Ascending aorta (tissue), 2 donors: ENCODE results near the gene HCRTR2. TPM values are rescaled to one million over a fixed set of nuclear protein-coding genes. Genes with fewer than 3 reads are reported as not detected.

ENCODE experiments used
- DNase-seq, 2 donors: peaks; one replicate each; pipeline ENCODE4 v3.0.0-alpha.2; 2019; ENCODE audit warnings: low spot score in 2 of 2
- H3K27ac ChIP-seq, 2 donors: fragments of 200-600 bp; sonication (generic); one replicate each; pipeline ENCODE4 v1.5.1; 2016 to 2017; ENCODE audit warnings: mild to moderate bottlenecking in 1 of 2
- H3K27me3 ChIP-seq: fragments of 200-600 bp; sonication (generic); one replicate; pipeline ENCODE4 v1.5.1; 2017
- H3K36me3 ChIP-seq, 2 donors: fragments of 200-600 bp; sonication (generic); one replicate each; pipeline ENCODE4 v1.5.1; 2016
- H3K4me1 ChIP-seq, 2 donors: fragments of 200-600 bp; sonication (generic); one replicate each; pipeline ENCODE4 v1.5.1; 2016 to 2017; ENCODE audit warnings: mild to moderate bottlenecking in 1 of 2
- H3K4me3 ChIP-seq, 2 donors: fragments of 200-600 bp; sonication (generic); one replicate each; pipeline ENCODE4 v1.5.1; 2016 to 2017; ENCODE audit warnings: mild to moderate bottlenecking in 1 of 2
- H3K9me3 ChIP-seq, 2 donors: fragments of 200-600 bp; sonication (generic); one replicate each; pipeline ENCODE4 v1.5.1; 2016
- CTCF ChIP-seq, 3 experiments: fragments of 200-600 bp in 2 of 3; fragments of 450-650 bp in 1 of 3; sonication (generic) in 2 of 3; IDR thresholded peaks; one replicate each; pipeline ENCODE4 v1.5.1; 2016 to 2019; ENCODE audit warnings: antibody characterized with exemption in 3 of 3, mild to moderate bottlenecking in 1 of 3, moderate library complexity in 1 of 3
- intact Hi-C: fragments of 100-400 bp; cut with DNase I; formaldehyde crosslinking; loops from one replicate; pipeline ENCODE4 v1.15.1; 2023
- total RNA-seq: library from RNA; depleted of rRNA; stranded (reverse); fragments of >200 nt; gene quantifications from one replicate; pipeline ENCODE4 v1.1.0, GENCODE V29; 2016

HCRTR2 gene
- total RNA-seq, 1 donor from 2014 or later, result not detected

- no peak for DNase-seq
- Histone ChIP-seq H3K4me1 (no peaks in the 10 kb centered on the region), H3K9me3 (no peaks in the 10 kb centered on the region), H3K36me3 (no peaks in the 10 kb centered on the region), H3K27ac (no peak overlapping the region), H3K4me3 (no peak overlapping the region), H3K27me3 (no peaks in the 10 kb centered on the region)
- no peak for TF ChIP-seq CTCF (IDR thresholded peaks at IDR 0.05)
- intact Hi-C loops, result no loop called here
Measured at GRCh38 chr6:55265409-55266114, 91.2 kb downstream of the HCRTR2 start.

GRCh38 chr6:55266896-55267295, 92.6 kb downstream of the HCRTR2 start:
- no peaks in the 10 kb centered on the region for H3K27me3 ChIP-seq
- H3K36me3 ChIP-seq, result no peaks in the 10 kb centered on the region
- H3K9me3 ChIP-seq, result no peaks in the 10 kb centered on the region
- H3K4me3 ChIP-seq, result no peak overlapping the region
- no peak for TF ChIP-seq CTCF (IDR thresholded peaks at IDR 0.05)
- no peak for DNase-seq
- H3K4me1 ChIP-seq, result no peaks in the 10 kb centered on the region
- intact Hi-C loops, result no loop called here
- H3K27ac ChIP-seq, result no peak overlapping the region

GRCh38 chr6:55276745-55277530, 102.6 kb downstream of the HCRTR2 start:
- no peaks in the 10 kb centered on the region for H3K27me3 ChIP-seq
- no peak overlapping the region for H3K27ac ChIP-seq
- no peak for DNase-seq
- H3K36me3 ChIP-seq, result no peaks in the 10 kb centered on the region
- H3K9me3 ChIP-seq, result no peaks in the 10 kb centered on the region
- no peak overlapping the region for H3K4me3 ChIP-seq
- no peaks in the 10 kb centered on the region for H3K4me1 ChIP-seq
- peak; percentile 3 to 38 (median 10) for TF ChIP-seq CTCF (IDR thresholded peaks at IDR 0.05)
- intact Hi-C loops, result loop anchor here (5.0 kb wide), 1 partner anchor 675 kb away; no protein-coding TSS in a partner anchor

- no peak for TF ChIP-seq CTCF (IDR thresholded peaks at IDR 0.05)
- Histone ChIP-seq H3K4me1 (no peaks in the 10 kb centered on the region), H3K27ac (no peak overlapping the region), H3K9me3 (no peaks in the 10 kb centered on the region), H3K27me3 (no peaks in the 10 kb centered on the region), H3K36me3 (no peaks in the 10 kb centered on the region), H3K4me3 (no peak overlapping the region)
- intact Hi-C loops, result loop anchor here (5.0 kb wide), 1 partner anchor 675 kb away; no protein-coding TSS in a partner anchor
- no peak for DNase-seq
Measured at GRCh38 chr6:55277646-55278045, 103.3 kb downstream of the HCRTR2 start.

- intact Hi-C loops, result no loop called here
- Histone ChIP-seq H3K36me3 (no peaks in the 10 kb centered on the region), H3K27me3 (no peaks in the 10 kb centered on the region), H3K4me1 (no peaks in the 10 kb centered on the region), H3K4me3 (no peak overlapping the region), H3K27ac (no peak overlapping the region), H3K9me3 (no peaks in the 10 kb centered on the region)
- DNase-seq, result no peak
- TF ChIP-seq CTCF (IDR thresholded peaks at IDR 0.05), result no peak
Measured at GRCh38 chr6:55281215-55281614, 106.9 kb downstream of the HCRTR2 start.
